GM06990 (cell line): Measurements from ENCODE around the gene ANKRD40.
"Not testable (repeated sequence)": the region's sequence is repeated elsewhere in the genome, so short reads cannot be mapped to it uniquely, and the experiment has no call there.

Experiments
- DNase-seq: peaks from one replicate; pipeline ENCODE4 v3.0.0-alpha.2; 2011; ENCODE audit not compliant: insufficient read length; ENCODE audit errors: extremely low read depth
- H3K27me3 ChIP-seq: replicated peaks from 2 replicates; pipeline ENCODE4 v1.6.0; 2011; ENCODE audit warnings: low read length; ENCODE audit not compliant: control insufficient read depth, insufficient read depth
- H3K36me3 ChIP-seq: 2 replicates; pipeline ENCODE4 v1.5.1; 2011; ENCODE audit warnings: low read length; ENCODE audit not compliant: control insufficient read depth, insufficient read depth
- H3K4me3 ChIP-seq: replicated peaks from 2 replicates; pipeline ENCODE4 v1.5.1; 2011; ENCODE audit warnings: low read depth, mild to moderate bottlenecking, control low read depth, low read length
- CTCF ChIP-seq: IDR thresholded peaks from 2 replicates; pipeline ENCODE4 v1.5.1; 2011; ENCODE audit warnings: low read length, control low read depth, mild to moderate bottlenecking, inconsistent platforms; ENCODE audit not compliant: insufficient read depth, poor library complexity, severe bottlenecking

ANKRD40 gene

GRCh38 chr17:50725769-50726655 is 18.3 kb upstream of the ANKRD40 start:
- DNase-seq = no peak
- Histone ChIP-seq H3K27me3 (no peaks in the 10 kb centered on the region), H3K4me3 (no peak overlapping the region), H3K36me3 (peaks cover 2% of the 10 kb centered on the region)
- no peak for TF ChIP-seq CTCF

- H3K4me3 ChIP-seq, H3K36me3 ChIP-seq, DNase-seq, H3K27me3 ChIP-seq: not testable (repeated sequence)
Observed at GRCh38 chr17:50724622-50725021, 16.9 kb upstream of the ANKRD40 start.

- Histone ChIP-seq H3K36me3 (no peaks in the 10 kb centered on the region), H3K4me3 (no peak overlapping the region), H3K27me3 (no peaks in the 10 kb centered on the region)
- no peak for TF ChIP-seq CTCF
- DNase-seq = no peak
Observed at GRCh38 chr17:50722746-50723145, 15.0 kb upstream of the ANKRD40 start.

- Histone ChIP-seq H3K36me3 (no peaks in the 10 kb centered on the region), H3K4me3 (peak overlapping the region; percentile 91), H3K27me3 (no peaks in the 10 kb centered on the region)
- no peak for DNase-seq
- no peak for TF ChIP-seq CTCF
Observed at GRCh38 chr17:50721194-50722010, 13.7 kb upstream of the ANKRD40 start.

GRCh38 chr17:50719924-50720794 is 12.4 kb upstream of the ANKRD40 start:
- peak overlapping the region; percentile 91 for H3K4me3 ChIP-seq

More at GRCh38 chr17:50719924-50720794, 12.4 kb upstream of the ANKRD40 start:
- DNase-seq = no peak
- TF ChIP-seq CTCF = no peak
- Histone ChIP-seq H3K36me3 (no peaks in the 10 kb centered on the region), H3K27me3 (no peaks in the 10 kb centered on the region)
